GM23248 (cell line): ENCODE results near the gene IQGAP1. TPM values are rescaled to one million over a fixed set of nuclear protein-coding genes. Genes with fewer than 3 reads are reported as not detected.
A peak's percentile ranks its signal among the peaks of the same experiment; 100 is the strongest.

Source experiments
- DNase-seq: peaks from one replicate; pipeline ENCODE4 v3.0.0-alpha.2; 2015
- H2AFZ ChIP-seq: fragments of 200-600 bp; sonication (generic); 2 replicates; pipeline ENCODE4 v1.6.1; 2016; ENCODE audit warnings: antibody characterized with exemption
- H3F3A ChIP-seq: fragments of 200-600 bp; sonication (generic); 2 replicates; pipeline ENCODE4 v1.6.1; 2016; ENCODE audit warnings: mild to moderate bottlenecking, antibody characterized with exemption, mixed run types; ENCODE audit not compliant: insufficient read depth
- H3K27ac ChIP-seq: fragments of 200-600 bp; sonication (generic); 2 replicates; pipeline ENCODE4 v1.5.1; 2016; ENCODE audit warnings: mild to moderate bottlenecking
- H3K27me3 ChIP-seq: fragments of 200-600 bp; sonication (generic); replicated peaks from 2 replicates; pipeline ENCODE4 v1.6.1; 2016; ENCODE audit warnings: mild to moderate bottlenecking; ENCODE audit not compliant: insufficient read depth
- H3K36me3 ChIP-seq: fragments of 200-600 bp; sonication (generic); 2 replicates; pipeline ENCODE4 v1.6.1; 2016; ENCODE audit warnings: low read depth, mild to moderate bottlenecking
- H3K4me1 ChIP-seq: fragments of 200-600 bp; sonication (generic); 2 replicates; pipeline ENCODE4 v1.6.1; 2016; ENCODE audit warnings: mild to moderate bottlenecking; ENCODE audit not compliant: insufficient read depth
- H3K4me2 ChIP-seq: fragments of 200-600 bp; sonication (generic); one replicate; pipeline ENCODE4 v1.6.1; 2016; ENCODE audit warnings: mild to moderate bottlenecking; ENCODE audit not compliant: unreplicated experiment
- H3K4me3 ChIP-seq: fragments of 200-600 bp; sonication (generic); 2 replicates; pipeline ENCODE4 v1.5.1; 2016; ENCODE audit warnings: mild to moderate bottlenecking
- H3K79me2 ChIP-seq: fragments of 200-600 bp; sonication (generic); 2 replicates; pipeline ENCODE4 v1.6.1; 2016; ENCODE audit warnings: mild to moderate bottlenecking; ENCODE audit not compliant: insufficient read depth
- H3K9ac ChIP-seq: fragments of 200-600 bp; sonication (generic); 2 replicates; pipeline ENCODE4 v1.6.1; 2016; ENCODE audit warnings: mild to moderate bottlenecking
- H3K9me2 ChIP-seq: fragments of 200-600 bp; sonication (generic); 2 replicates; pipeline ENCODE4 v1.6.1; 2016; ENCODE audit warnings: mixed run types, mild to moderate bottlenecking, moderate library complexity; ENCODE audit not compliant: insufficient read depth
- H3K9me3 ChIP-seq: fragments of 200-600 bp; sonication (generic); one replicate; pipeline ENCODE4 v1.6.1; 2017; ENCODE audit warnings: low read depth
- H4K20me1 ChIP-seq: fragments of 200-600 bp; sonication (generic); 2 replicates; pipeline ENCODE4 v1.6.0; 2016; ENCODE audit not compliant: insufficient read depth
- EZH2 ChIP-seq: fragments of 200-600 bp; sonication (generic); IDR thresholded peaks from 2 replicates; pipeline ENCODE4 v1.6.1; 2018; ENCODE audit warnings: antibody characterized with exemption, mild to moderate bottlenecking; ENCODE audit not compliant: insufficient read depth, poor library complexity, severe bottlenecking
- EZH2phosphoT487 ChIP-seq: fragments of 200-600 bp; sonication (generic); IDR thresholded peaks from 2 replicates; pipeline ENCODE4 v1.6.1; 2018; ENCODE audit warnings: antibody characterized with exemption, moderate library complexity, mild to moderate bottlenecking, low read depth; ENCODE audit not compliant: insufficient read depth
- WGBS, 2 experiments: methylation state at CpG; one replicate each; pipeline ENCODE4 v1.1.6; 2015 to 2017; ENCODE audit warnings: low lambda C conversion rate in 2 of 2, low coverage in 1 of 2; ENCODE audit errors: missing lambda C conversion rate in 2 of 2; 5-methylcytosine and 5-hydroxymethylcytosine counted together
- in situ Hi-C: fragments of 300-500 bp; cut with MboI; formaldehyde crosslinking; loops from 2 replicates; pipeline ENCODE4 v1.15.0; 2020
- polyA plus RNA-seq: library from polyadenylated mRNA; unstranded; fragments of >200 nt; fragmentation: Nextera tagmentation; extraction: Ambion mirVana; gene quantifications from 2 replicates; pipeline ENCODE4 v1.2.1, GENCODE V29; 2016
- small RNA-seq: library from RNA; depleted of rRNA; stranded (forward); fragments of <200 nt; gene quantifications from one replicate; pipeline ENCODE3, GENCODE V24; 2014; ENCODE audit warnings: low read depth, low replicate concordance
- total RNA-seq: library from RNA; depleted of rRNA; stranded (reverse); fragments of >200 nt; shearing (Covaris generic); gene quantifications from 2 replicates; pipeline ENCODE4 v1.2.3, GENCODE V29; 2014; rRNA removed

Gene IQGAP1
- total and polyA plus RNA-seq, 2 experiments from 2014 or later, result 101 to 185 TPM

- Histone ChIP-seq H3K9me2 (no peaks in the 10 kb centered on the region), H3K36me3 (0 out of 2 replicates have a peak, but pooled peaks cover 10% of the 10 kb centered on the region), H3K4me2 (no peak overlapping the region), H3K27ac (peak overlapping the region; percentile 98; the same call in 1 of the 2 replicates), H3F3A (peaks cover 37% of the 10 kb centered on the region), H3K9ac (no peak overlapping the region), H3K4me3 (no peak overlapping the region), H3K4me1 (peaks cover 35% of the 10 kb centered on the region), H2AFZ (no peak overlapping the region), H4K20me1 (no peaks in the 10 kb centered on the region), H3K79me2 (peaks cover 77% of the 10 kb centered on the region), H3K9me3 (no peaks in the 10 kb centered on the region), H3K27me3 (no peaks in the 10 kb centered on the region)
- 66 to 68% methylated on average over 6 of the region's 6 CpGs for WGBS, 2 experiments
- TF ChIP-seq EZH2phosphoT487, result no peak
- TF ChIP-seq EZH2, result no peak
- peak; percentile 41 for DNase-seq
- in situ Hi-C loops, result no loop called here
Measured at GRCh38 chr15:90550919-90551318, 162.9 kb downstream of the IQGAP1 start.

Small RNAs within 50 kb of the gene (small RNA-seq; reads per million reads assigned to genes)
- not detected for gene NDUFA3P4

Other genes with a start within 250 kb of the IQGAP1 start
- 3.2 and 3.6 TPM in 2 replicates for gene SEMA4B, start 186.9 kb upstream of the IQGAP1 start, total RNA-seq
- 4.5 and 4.7 TPM in 2 replicates for gene SEMA4B, start 186.9 kb upstream of the IQGAP1 start, polyA plus RNA-seq
- 30.7 and 45.8 TPM in 2 replicates for gene CIB1, start 154.3 kb upstream of the IQGAP1 start, total RNA-seq
- 123 and 129 TPM in 2 replicates for gene CIB1, start 154.3 kb upstream of the IQGAP1 start, polyA plus RNA-seq
- 9.0 TPM in 2 replicates for gene GDPGP1, start 154.0 kb upstream of the IQGAP1 start, total RNA-seq
- gene GDPGP1, start 154.0 kb upstream of the IQGAP1 start, polyA plus RNA-seq, result 1.3 TPM in 2 replicates
- gene TTLL13, start 138.7 kb upstream of the IQGAP1 start, total RNA-seq, result not detected in 2 replicates
- not detected in 2 replicates for gene TTLL13, start 138.7 kb upstream of the IQGAP1 start, polyA plus RNA-seq
- 98.8 and 122 TPM in 2 replicates for gene NGRN, start 122.6 kb upstream of the IQGAP1 start, total RNA-seq
- 99.5 and 107 TPM in 2 replicates for gene NGRN, start 122.6 kb upstream of the IQGAP1 start, polyA plus RNA-seq
- 0.22 and 0.51 TPM in 2 replicates for gene ZNF774, start 36.0 kb upstream of the IQGAP1 start, total RNA-seq
- 0.66 and 1.6 TPM in 2 replicates for gene ZNF774, start 36.0 kb upstream of the IQGAP1 start, polyA plus RNA-seq
- 15.7 and 18.6 TPM in 2 replicates for gene CRTC3, start 141.7 kb downstream of the IQGAP1 start, total RNA-seq
- 16.9 and 18.1 TPM in 2 replicates for gene CRTC3, start 141.7 kb downstream of the IQGAP1 start, polyA plus RNA-seq